ENCODE data around the gene CKM.
"Not testable (repeated sequence)": the region's sequence is repeated elsewhere in the genome, so short reads cannot be mapped to it uniquely, and the experiment has no call there.

CKM gene

DNA sequence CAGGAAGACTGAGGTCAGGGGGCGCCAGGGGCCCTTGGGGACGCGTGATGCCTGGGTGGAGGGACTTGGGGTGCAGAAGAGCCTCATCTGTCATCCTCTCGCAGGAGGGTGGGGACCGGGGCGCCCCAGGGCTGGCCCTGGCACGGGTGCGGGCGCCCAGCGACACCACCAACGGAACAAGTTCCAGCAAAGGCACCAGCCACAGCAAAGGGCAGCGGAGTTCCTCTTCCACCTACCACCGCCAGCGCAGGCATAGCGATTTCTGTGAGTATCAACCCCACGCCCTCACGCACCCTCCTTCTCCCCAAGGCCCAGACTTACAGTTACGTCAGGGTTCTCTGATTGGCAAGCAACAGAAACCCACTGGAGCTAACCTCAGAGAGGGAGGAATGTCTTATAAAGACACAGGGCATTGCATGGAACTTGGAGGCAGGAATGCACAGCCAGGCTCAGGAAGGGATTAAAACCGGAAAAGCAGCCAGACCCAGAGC lies 42.2 kb downstream of the CKM start:
- no peak for DNase-seq

GRCh38 chr19:45279587-45280192 lies 43.0 kb downstream of the CKM start:
- no peak for DNase-seq

- no peak for DNase-seq
These were observed 44.6 kb downstream of the CKM start for GRCh38 chr19:45278087-45278486.

DNA sequence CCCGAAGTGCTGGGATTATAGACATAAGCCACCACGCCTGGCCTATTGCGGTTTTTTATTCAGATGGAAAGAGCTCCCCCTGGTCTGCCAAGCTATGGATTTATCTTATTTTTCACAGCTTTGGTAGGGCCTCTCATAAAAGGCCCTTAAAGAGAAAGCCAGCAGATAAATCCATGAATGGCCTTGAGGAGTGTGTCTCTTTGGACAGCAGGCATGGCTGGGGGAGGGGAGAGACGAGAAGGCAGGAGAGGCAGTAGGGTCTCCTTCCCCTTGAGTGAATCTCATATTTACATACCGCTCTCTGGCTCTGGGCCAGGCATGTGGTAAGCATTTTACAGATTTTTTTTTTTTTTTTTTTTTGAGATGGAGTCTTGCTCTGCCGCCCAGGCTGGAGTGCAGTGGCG lies 46.4 kb downstream of the CKM start:
- DNase-seq, result no peak

GRCh38 chr19:45275370-45275971 lies 47.2 kb downstream of the CKM start:
- DNase-seq, result no peak

DNA sequence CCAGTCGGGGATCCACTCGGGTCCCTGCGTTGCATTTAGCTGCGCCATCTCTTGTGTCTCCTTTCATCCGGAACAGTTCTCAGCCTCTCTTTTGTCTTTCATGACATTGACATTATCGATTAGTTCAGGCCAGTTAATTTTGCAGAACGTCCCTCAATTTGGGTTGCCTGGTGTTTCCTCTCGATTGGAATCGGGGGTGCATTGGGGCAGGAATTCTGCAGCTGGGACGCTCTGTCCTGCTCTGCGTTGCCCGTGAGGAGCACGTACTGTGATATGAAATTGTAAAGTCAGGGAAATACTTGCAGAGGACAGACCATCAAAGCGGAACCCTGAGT lies 49.2 kb downstream of the CKM start:
- no peak for DNase-seq

GRCh38 chr19:45271735-45272108 lies 51.0 kb downstream of the CKM start:
- no peak for DNase-seq

DNA sequence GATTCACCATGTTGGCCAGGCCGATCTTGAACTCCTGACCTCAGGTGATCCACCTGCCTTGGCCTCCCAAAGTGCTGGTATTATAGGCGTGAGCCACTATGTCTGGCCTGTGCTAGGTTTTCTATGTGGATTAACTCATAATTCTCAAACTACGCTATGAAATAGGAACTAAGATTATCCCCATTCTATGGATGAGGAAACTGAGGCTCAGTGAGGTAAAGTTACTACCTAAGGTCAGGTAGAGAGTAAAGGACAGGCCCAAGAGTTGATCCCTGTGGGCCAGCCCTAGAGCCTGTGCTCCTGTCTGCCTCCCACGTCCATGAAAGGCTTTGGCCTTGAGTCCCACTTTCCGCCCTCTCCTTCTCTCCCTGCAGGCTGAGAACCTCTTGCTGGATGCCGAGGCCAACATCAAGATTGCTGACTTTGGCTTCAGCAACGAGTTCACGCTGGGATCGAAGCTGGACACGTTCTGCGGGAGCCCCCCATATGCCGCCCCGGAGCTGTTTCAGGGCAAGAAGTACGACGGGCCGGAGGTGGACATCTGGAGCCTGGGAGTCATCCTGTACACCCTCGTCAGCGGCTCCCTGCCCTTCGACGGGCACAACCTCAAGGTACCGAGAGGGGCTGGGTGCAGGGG lies 51.5 kb downstream of the CKM start:
- no peak for DNase-seq

DNA sequence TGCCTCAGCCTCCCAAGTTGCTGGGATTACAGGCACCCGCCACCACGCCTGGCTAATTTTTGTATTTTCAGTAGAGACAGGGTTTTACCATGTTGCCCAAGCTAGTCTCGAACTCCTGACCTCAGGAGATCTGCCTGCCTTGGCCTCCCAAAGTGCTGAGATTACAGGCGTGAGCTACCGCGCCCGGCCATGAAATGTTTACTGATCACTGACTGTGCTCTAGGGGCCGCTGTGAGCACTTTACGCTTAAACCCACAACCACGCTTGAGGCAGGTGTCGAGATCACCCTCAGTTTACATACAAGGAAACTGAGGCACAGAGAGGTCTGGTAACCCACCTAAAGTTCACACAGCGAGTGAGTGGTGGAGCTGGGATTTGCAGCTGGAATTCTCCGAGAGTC lies 52.7 kb downstream of the CKM start:
- not testable (repeated sequence) for DNase-seq

- no peak for DNase-seq
These were observed 55.4 kb downstream of the CKM start for GRCh38 chr19:45267296-45267695.

DNA sequence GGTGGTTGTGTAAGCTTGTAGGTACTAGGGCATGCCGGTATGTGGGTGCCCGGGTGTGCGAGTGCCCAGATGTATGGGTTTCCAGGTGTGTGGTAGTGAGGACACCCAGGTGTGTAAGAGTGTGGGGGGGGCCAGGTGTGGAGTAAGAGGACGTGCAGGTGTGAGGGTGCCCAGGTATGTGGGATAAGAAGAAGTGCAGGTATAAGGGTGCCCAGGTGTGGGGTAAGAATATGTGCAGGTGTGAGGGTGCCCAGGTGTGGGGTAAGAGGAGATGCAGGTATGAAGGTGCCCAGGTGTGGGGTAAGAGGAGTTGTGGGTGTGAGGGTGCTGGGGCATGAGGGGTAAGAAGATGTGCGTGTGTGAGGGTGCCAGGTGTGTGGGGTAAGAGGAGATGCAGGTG lies 57.3 kb downstream of the CKM start:
- DNase-seq, result no peak

DNA sequence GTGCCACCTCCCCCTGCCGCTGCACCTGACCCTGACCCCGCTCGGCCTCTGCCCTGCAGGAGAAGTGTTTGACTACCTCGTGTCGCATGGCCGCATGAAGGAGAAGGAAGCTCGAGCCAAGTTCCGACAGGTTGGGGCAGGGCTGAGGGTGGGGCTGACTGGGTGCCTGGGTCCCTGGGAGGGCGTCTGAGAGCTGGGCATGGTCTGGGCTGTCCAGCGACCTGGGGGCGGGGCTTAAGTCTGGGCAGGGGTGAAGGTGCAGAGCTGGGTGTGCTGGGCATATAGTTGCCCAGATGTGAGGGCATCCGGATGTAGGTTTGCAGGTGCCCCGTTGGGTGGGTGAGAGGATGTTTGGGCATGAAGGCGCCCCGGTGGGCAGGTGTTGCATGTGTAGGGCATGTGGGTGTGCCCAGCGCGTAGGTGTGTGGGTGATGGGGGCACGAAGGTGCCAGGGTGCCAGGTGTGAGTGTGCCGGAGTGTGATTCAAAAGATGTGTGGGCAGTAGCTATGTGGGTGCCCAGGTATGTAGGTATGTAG lies 57.8 kb downstream of the CKM start:
- no peak for DNase-seq

DNA sequence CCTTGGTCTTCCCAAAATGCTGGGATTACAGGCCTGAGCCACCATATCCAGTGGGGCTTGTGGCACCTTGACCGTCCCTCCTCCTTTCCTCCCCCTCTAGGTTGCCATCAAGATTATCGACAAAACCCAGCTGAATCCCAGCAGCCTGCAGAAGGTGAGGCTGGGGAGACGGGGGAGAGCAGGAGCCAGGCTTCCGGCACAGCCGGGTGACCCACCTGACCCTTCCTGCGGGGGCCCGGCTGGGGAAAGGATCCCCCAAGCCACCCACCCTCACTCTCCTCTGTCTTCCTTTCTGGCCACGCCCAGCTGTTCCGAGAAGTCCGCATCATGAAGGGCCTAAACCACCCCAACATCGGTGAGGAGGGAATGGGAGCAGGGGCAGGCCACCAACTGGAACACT lies 59.7 kb downstream of the CKM start:
- no peak for DNase-seq

DNA sequence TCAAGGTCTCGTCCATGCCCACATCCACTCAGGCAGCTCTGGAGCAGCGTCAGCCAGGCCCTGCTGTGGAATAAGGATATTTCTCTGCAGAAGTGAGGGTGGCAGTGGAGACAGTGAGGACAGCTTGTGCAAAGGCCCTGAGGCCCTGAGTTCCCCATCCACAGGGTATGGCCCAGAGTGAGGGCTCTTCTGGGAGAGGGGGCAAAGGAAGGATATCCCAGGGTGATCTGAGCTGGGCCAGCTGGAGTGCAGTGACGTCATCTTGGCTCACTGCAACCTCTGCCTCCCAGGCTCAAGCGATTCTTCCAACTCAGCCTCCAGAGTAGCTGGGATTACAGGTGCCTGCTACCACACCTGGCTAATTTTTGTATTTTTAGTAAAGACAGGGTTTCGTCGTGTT lies 60.1 kb downstream of the CKM start:
- DNase-seq, result no peak

DNA sequence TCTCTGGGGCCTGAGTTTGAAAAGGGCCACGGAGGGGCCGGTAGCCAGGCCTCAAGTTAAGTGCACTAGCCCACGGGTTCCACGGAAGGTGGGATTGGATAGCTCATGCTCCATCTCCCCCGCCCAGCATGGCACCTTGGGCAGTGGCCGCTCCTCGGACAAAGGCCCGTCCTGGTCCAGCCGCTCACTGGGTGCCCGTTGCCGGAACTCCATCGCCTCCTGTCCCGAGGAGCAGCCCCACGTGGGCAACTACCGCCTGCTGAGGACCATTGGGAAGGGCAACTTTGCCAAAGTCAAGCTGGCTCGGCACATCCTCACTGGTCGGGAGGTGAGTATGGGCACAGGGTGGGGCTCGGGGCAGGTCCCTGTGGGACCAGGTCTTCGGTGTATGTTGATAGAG lies 63.8 kb downstream of the CKM start:
- no peak for DNase-seq

- DNase-seq, result no peak
These were observed 65.8 kb downstream of the CKM start for GRCh38 chr19:45256836-45257235.
